ENCODE data around the gene CLIP4.

CLIP4 gene

GRCh38 chr2:29139152-29139551 is 23.9 kb downstream of the CLIP4 start:
- no peak for DNase-seq

GRCh38 chr2:29139731-29140130 is 24.5 kb downstream of the CLIP4 start:
- no peak for DNase-seq

- no peak for DNase-seq
These were observed 28.4 kb downstream of the CLIP4 start for GRCh38 chr2:29143657-29144056.

- DNase-seq: no peak
These were observed 31.0 kb downstream of the CLIP4 start for GRCh38 chr2:29146197-29146596.

- no peak for DNase-seq
These were observed 32.7 kb downstream of the CLIP4 start for GRCh38 chr2:29147963-29148362.

- DNase-seq: no peak
These were observed 39.4 kb downstream of the CLIP4 start for GRCh38 chr2:29154610-29155009.

- no peak for DNase-seq
These were observed 40.4 kb downstream of the CLIP4 start for GRCh38 chr2:29155578-29155977.

- no peak for DNase-seq
These were observed 41.9 kb downstream of the CLIP4 start for GRCh38 chr2:29157131-29157530.

GRCh38 chr2:29159125-29159524 is 43.9 kb downstream of the CLIP4 start:
- no peak for DNase-seq

GRCh38 chr2:29160184-29160583 is 45.0 kb downstream of the CLIP4 start:
- DNase-seq: no peak

GRCh38 chr2:29162204-29162928 is 47.2 kb downstream of the CLIP4 start:
- no peak for DNase-seq

- DNase-seq: no peak
These were observed 49.1 kb downstream of the CLIP4 start for GRCh38 chr2:29164091-29164846.

- DNase-seq: no peak
These were observed 50.4 kb downstream of the CLIP4 start for GRCh38 chr2:29165362-29166241.

GRCh38 chr2:29166242-29167039 is 51.2 kb downstream of the CLIP4 start:
- no peak for DNase-seq

GRCh38 chr2:29174937-29175336 is 59.7 kb downstream of the CLIP4 start:
- no peak for DNase-seq

GRCh38 chr2:29175338-29175737 is 60.1 kb downstream of the CLIP4 start:
- DNase-seq: no peak

GRCh38 chr2:29182334-29182733 is 67.1 kb downstream of the CLIP4 start:
- no peak for DNase-seq

- DNase-seq: no peak
These were observed 67.7 kb downstream of the CLIP4 start for GRCh38 chr2:29182920-29183319.

GRCh38 chr2:29184531-29184930 is 69.3 kb downstream of the CLIP4 start:
- DNase-seq: no peak

GRCh38 chr2:29186817-29187216 is 71.6 kb downstream of the CLIP4 start:
- DNase-seq: no peak

- DNase-seq: no peak
These were observed 72.7 kb downstream of the CLIP4 start for GRCh38 chr2:29187926-29188325.

- DNase-seq: no peak
These were observed 73.8 kb downstream of the CLIP4 start for GRCh38 chr2:29189052-29189451.

- no peak for DNase-seq
These were observed 76.6 kb downstream of the CLIP4 start for GRCh38 chr2:29191817-29192216.
